ENCODE results near the gene PDGFA. TPM values are rescaled to one million over a fixed set of nuclear protein-coding genes. Genes with fewer than 3 reads are reported as not detected.

Gene PDGFA
- total RNA-seq, 1 donor from 2014 or later, result 26.0 TPM

- Histone ChIP-seq H3K4me1 (peaks cover 57% of the 10 kb centered on the region), H3K4me3 (peak overlapping the region; percentile 34), H3K27ac (replicated peaks) (peak overlapping the region; percentile 51), H3K36me3 (peaks cover 28% of the 10 kb centered on the region), H3K9me3 (replicated peaks) (no peaks in the 10 kb centered on the region), H3K27me3 (ENCODE audit: low read depth) (peaks cover 19% of the 10 kb centered on the region)
- intact Hi-C loops (cut with micrococcal nuclease), result no loop called here
- TF ChIP-seq CTCF (IDR thresholded peaks at IDR 0.05; ENCODE audit: borderline replicate concordance), result no peak
- DNase-seq, result no peak
These were observed 6.0 kb downstream of the PDGFA start for GRCh38 chr7:513521-514166.

- no peaks in the 10 kb centered on the region for H3K9me3 ChIP-seq (replicated peaks)
- DNase-seq, result no peak
- no peak overlapping the region for H3K4me3 ChIP-seq
- H3K36me3 ChIP-seq, result peaks cover 33% of the 10 kb centered on the region
- H3K27ac ChIP-seq (replicated peaks), result peak overlapping the region; percentile 12
- intact Hi-C loops (cut with micrococcal nuclease), result no loop called here
- no peak for TF ChIP-seq CTCF (IDR thresholded peaks at IDR 0.05; ENCODE audit: borderline replicate concordance)
- peaks cover 48% of the 10 kb centered on the region for H3K4me1 ChIP-seq
- H3K27me3 ChIP-seq (ENCODE audit: low read depth), result peaks cover 11% of the 10 kb centered on the region
These were observed 6.9 kb downstream of the PDGFA start for GRCh38 chr7:512541-513311.

GRCh38 chr7:512146-512510 is 7.5 kb downstream of the PDGFA start:
- no peak for DNase-seq
- H3K27ac ChIP-seq (replicated peaks), result no peak overlapping the region
- intact Hi-C loops (cut with micrococcal nuclease), result no loop called here
- H3K27me3 ChIP-seq (ENCODE audit: low read depth), result peaks cover 7% of the 10 kb centered on the region
- peaks cover 45% of the 10 kb centered on the region for H3K4me1 ChIP-seq
- peaks cover 33% of the 10 kb centered on the region for H3K36me3 ChIP-seq
- H3K9me3 ChIP-seq (replicated peaks), result no peaks in the 10 kb centered on the region
- no peak for TF ChIP-seq CTCF (IDR thresholded peaks at IDR 0.05; ENCODE audit: borderline replicate concordance)
- H3K4me3 ChIP-seq, result no peak overlapping the region

- Histone ChIP-seq H3K4me1 (peaks cover 43% of the 10 kb centered on the region), H3K36me3 (peaks cover 35% of the 10 kb centered on the region), H3K27ac (replicated peaks) (no peak overlapping the region), H3K4me3 (no peak overlapping the region), H3K9me3 (replicated peaks) (no peaks in the 10 kb centered on the region), H3K27me3 (ENCODE audit: low read depth) (peaks cover 4% of the 10 kb centered on the region)
- DNase-seq, result peak; percentile 10
- TF ChIP-seq CTCF (IDR thresholded peaks at IDR 0.05; ENCODE audit: borderline replicate concordance), result no peak
- intact Hi-C loops (cut with micrococcal nuclease), result no loop called here
These were observed 8.0 kb downstream of the PDGFA start for GRCh38 chr7:511476-512145.

GRCh38 chr7:510782-511281 is 8.8 kb downstream of the PDGFA start:
- intact Hi-C loops (cut with micrococcal nuclease), result no loop called here
- DNase-seq, result peak; percentile 11
- no peaks in the 10 kb centered on the region for H3K27me3 ChIP-seq (ENCODE audit: low read depth)
- H3K9me3 ChIP-seq (replicated peaks), result no peaks in the 10 kb centered on the region
- no peak for TF ChIP-seq CTCF (IDR thresholded peaks at IDR 0.05; ENCODE audit: borderline replicate concordance)
- H3K36me3 ChIP-seq, result peaks cover 41% of the 10 kb centered on the region
- H3K4me1 ChIP-seq, result peaks cover 35% of the 10 kb centered on the region
- H3K27ac ChIP-seq (replicated peaks), result no peak overlapping the region
- no peak overlapping the region for H3K4me3 ChIP-seq
